NT2/D1 (cell line): ENCODE data around the gene SPTAN1.

ENCODE experiments used
- SUZ12 ChIP-seq: IDR thresholded peaks from 2 replicates; pipeline ENCODE4 v1.6.1; 2011; ENCODE audit not compliant: insufficient read length, insufficient read depth; ENCODE audit errors: extremely low read depth
- YY1 ChIP-seq: IDR thresholded peaks from 2 replicates; pipeline ENCODE4 v1.6.1; 2011; ENCODE audit not compliant: insufficient read length, insufficient read depth
- ZNF274 ChIP-seq: IDR thresholded peaks from 2 replicates; pipeline ENCODE4 v1.6.1; 2011; ENCODE audit warnings: mild to moderate bottlenecking, low read depth, low read length

DNA sequence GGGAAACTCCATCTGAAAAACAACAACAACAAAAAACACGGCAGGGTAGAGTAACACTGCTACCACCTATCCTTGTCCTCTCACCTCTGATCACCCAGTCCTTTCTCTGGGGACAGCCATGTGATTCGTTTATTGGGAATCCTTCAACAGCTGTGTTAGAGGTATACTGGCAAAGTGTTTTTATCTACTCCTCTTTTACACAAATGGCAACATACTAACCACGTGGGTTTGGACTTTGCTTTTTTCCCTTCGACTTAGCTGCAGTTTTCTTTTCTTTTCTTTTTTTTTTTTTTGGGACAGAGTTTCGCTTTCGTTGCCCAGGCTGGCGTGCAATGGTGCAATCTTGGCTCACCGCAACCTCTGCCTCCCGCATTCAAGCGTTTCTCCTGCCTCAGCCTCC is 125.4 kb downstream of the SPTAN1 start:
- TF ChIP-seq ZNF274 = no peak
- TF ChIP-seq YY1 = no peak
- TF ChIP-seq SUZ12 = no peak
